IPS DF 4.7 (cell line): ENCODE measurements around the gene SLC27A1.

ENCODE experiments used
- DNase-seq: peaks from one replicate; pipeline ENCODE4 v3.0.0-alpha.2; 2013; ENCODE audit warnings: low spot score; ENCODE audit errors: extremely low read depth

Gene SLC27A1

DNA sequence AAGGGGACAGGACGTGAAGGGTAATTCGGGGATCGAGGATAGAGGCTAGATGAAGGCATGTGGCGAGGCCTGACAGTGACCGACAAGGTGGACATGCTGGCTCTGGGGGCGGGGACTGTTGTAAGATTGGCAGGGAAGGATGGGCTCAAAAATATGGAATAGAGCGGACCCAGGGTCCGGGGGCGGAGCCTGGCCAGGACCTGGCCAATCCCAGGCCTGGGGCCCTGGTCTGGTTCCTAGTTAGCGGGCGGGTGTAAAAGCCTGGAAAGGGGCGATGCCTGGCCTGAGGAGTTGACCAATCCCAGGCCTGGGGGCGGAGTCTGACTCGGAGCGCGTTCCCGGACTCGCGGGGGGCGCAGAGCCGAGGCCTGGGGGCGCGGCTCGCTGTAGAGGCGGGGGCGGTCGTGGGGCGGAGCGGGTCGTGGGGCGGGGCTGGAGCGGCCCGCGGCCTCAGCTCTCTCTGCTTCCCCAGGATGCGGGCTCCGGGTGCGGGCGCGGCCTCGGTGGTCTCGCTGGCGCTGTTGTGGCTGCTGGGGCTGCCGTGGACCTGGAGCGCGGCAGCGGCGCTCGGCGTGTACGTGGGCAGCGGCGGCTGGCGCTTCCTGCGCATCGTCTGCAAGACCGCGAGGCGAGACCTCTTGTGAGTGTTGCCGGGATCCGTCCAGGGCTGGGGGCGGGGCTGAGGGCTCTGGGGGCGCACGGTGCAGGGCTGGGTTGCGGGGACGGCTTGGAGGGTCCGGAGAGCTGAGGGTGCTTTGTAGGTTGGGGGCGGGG lies at the start of gene SLC27A1:
TSS of gene SLC27A1 (plus strand) at position 457 of the 774 bp plus-strand sequence. CDS start at position 474, 17 bp downstream.
- DNase-seq, result no peak

DNA sequence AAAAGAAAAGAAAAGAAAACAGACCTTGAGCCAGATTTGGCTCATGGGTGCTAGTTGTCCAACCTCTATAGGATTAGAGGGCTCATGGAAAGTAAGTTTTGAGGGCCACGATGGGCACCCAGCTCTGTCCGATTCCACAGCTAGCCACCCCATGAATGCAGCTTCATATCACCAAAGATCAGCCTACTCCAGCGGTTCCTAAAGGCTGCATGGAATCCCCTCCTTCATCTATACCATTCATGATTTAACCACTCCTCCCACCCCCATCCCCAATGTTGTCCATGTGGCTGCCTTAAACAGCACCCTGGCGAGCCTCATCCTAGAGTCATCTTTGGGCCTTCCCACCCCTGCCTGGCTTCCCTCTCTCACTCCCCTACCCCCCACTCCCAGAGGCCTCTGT lies 48.4 kb upstream of the SLC27A1 start:
- DNase-seq, result no peak

DNA sequence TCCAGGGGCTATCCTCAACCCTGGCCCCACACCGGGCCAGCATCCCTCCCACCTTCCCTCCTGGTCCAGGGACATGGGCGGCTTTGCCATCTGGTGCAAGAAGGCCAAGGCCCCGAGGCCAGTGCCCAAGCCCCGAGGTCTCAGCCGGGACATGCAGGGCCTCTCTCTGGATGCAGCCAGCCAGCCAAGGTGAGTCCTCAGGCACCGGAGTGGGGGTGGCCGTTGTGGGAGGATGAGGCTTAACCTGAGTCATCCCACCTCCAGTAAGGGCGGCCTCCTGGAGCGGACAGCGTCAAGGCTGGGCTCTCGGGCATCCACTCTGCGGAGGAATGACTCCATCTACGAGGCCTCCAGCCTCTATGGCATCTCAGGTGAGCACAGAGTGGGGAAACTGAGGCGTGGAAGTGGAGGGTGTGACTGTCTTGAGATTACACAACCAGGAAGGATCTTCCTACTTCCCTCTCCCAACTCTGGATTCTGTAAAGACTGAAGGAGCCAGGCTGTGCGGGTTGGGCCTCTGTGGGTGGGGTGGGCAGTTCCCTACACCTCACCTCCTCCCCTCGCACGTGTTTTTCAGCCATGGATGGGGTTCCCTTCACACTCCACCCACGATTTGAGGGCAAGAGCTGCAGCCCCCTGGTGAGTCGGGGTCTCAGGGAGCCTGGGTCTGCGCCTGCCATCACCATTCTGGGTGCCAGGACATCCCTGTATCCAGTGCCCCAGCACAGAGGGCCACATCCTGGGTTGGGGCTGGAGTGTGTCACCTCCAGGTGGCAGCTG lies 46.7 kb upstream of the SLC27A1 start:
- DNase-seq, result no peak

DNA sequence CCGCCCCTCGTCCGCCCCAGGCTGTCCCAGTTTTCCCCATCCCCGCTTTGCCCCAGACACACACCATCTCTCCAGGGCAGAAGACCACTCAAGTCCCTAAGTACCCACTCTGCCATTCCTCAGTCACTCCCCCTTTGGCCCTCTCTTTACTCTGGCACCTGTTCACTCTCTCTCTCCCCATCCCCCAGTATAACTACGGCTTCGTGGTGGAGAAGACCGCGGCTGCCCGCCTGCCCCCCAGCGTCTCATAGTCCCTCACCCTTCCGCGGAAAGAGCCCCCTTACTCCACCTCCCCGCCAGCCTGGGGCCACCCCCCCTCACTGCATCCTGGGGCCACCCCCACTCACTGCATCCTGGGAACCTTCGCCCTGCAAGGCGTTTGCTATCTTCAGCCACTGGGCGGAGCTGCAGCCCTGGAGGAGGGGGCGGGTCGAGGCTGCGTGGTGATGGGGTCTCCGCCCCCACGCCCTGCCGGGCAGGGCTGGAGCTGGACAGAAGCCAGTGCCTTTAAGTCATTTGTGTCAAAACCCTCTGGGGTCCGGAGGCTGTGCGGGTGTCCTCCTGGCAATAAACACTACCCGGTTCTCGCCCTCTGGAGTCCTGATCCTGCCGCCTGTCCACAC lies 45.5 kb upstream of the SLC27A1 start:
- no peak for DNase-seq

DNA sequence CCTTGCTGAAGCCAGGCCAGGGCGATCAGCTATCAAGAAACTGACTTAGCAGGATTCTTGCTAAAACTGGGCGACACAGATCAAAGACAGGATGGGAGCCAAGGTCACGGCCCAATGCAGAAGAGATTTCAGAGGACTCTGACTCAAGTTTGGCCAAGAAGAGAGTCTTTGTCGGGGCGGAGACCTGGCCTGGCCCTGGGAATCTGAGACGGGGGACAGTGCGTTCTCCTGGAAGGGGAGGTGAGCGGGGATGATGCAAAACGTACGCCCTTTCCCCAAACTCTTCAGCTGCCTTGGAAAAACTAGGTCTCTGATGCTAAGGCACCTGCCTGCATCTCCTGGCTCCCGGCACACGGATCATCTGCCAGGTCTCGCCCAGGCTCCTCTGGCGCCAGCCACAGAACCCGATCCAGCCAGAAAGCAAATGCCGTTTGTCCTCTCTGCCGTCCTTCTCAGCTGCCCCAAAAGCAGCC lies 40.6 kb upstream of the SLC27A1 start:
- no peak for DNase-seq

DNA sequence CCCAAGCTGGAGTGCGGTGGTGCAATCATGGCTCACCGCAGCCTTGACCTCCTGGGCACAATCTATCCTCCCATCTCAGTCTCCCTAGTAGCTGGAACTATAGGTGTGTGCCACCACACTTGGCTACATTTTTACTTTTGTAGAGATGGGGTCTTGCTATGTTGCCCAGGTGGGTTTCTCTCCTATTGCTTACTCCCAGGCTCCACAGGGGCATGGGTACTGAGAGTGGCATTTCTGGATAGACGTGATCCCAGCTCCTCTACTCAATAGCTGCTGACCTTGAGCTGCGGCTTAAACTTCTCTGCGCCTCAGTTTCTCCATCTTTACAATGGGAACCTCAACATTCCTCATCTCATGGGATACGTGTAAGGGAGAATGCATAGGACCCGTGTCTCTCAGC lies 38.9 kb upstream of the SLC27A1 start:
- DNase-seq, result no peak

DNA sequence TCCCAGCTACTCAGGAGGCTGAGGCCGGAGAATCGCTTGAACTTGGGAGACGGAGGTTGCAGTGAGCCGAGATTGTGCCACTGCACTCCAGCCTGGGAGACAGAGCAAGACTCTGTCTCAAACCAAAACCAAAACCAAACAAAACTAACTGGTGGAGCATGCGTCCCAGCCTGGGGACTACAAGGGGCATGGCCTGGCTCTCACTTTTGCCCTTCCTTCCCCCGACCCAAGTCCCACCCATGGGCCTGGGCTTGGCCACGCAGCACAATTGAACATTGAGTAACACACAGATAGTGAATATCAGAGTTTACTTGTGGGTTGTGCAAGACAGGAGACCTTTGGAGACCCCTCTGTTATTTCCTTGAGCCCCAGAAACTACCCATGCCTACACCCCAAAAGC lies 35.1 kb upstream of the SLC27A1 start:
- DNase-seq, result no peak

DNA sequence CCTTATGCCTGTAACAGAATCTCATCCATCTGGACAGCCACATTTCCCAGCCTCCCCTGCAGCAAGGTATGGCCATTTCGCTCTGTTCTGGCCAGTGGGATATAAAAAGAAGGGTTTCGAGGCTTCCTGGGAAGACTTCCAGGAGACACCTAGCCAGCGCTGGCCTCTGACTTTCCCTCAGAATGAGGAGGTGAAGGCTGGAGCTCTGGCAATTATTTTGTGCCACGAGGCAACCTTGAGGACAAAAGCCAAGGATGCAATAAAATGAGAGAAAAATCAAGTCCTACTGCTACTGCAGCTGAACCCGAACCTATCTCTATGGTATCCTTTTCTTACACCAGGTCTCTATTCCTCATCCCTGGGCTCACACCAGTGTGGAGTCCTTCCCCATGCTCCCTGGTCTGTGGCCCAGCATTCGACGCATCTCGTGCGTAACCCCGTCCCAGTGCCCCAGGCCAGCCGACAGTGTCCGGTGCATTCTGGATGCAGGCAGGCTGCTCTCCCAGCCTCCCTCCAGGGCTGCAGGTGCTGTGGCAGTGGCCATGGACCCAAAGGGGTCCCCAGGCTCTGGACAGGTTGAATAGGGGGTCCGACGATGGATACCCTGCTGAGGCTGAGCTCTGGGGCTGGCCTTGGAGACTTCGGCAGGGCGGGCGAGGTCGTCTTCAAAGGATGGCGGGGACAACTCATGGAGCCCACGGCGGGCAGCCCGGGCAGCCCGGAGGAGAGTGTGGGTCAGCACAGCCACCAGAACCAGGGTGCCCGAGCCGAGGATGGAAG lies 34.0 kb upstream of the SLC27A1 start:
- no peak for DNase-seq

DNA sequence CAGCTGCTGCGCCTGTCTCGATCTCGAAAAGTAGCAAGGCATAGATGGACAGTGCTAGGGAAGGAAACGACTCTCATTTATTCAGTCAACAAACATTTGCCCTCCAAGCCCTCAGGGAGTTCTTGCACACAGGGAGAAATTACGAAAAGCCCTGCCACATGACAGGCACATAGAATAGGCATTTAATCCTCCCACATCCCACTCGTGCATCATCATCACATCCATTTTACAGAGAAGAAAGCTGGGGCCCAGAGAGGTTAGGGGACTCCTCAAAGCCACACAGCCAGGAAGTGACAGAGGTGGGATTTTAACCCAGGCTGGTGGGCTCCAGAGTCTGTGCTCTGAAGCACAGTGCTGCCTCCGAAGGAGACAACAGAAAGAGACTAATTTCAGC lies 33.5 kb upstream of the SLC27A1 start:
- no peak for DNase-seq

DNA sequence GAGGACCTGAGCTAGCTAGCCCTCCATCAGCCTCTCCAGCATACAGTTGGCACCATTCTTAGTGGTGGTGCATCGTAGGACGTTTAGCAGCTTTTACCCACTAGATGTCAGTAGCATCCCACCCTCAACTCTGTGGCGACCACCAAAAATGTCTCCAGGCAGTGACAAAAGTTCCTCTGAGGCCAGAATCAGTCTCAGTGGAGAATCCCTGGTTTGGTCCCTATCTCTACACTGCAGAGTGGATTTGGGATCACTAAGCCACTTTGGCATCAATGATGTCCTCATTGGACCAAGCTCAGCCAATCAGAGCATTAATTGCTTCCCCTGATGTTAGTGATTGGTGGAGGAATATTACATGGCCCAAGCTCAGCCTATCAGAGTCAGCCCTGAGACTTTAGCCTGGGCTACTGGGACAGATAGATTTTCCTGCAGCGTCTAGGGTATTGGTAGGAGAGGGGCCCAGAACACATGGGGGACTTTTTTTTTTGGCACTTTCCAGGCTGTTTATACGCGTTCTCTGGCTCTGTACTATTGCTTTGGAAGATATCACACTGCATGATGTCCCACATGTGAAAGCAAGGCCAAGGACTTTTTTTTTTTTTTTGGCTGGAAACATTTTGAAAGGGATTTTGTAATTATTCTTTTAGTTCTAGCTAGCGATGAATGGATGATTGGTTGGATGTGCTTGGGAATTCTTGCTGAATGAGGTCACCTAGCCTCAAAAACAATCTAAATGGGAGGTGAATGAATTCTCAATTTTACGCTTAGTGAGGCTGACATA lies 28.9 kb upstream of the SLC27A1 start:
- DNase-seq, result no peak

DNA sequence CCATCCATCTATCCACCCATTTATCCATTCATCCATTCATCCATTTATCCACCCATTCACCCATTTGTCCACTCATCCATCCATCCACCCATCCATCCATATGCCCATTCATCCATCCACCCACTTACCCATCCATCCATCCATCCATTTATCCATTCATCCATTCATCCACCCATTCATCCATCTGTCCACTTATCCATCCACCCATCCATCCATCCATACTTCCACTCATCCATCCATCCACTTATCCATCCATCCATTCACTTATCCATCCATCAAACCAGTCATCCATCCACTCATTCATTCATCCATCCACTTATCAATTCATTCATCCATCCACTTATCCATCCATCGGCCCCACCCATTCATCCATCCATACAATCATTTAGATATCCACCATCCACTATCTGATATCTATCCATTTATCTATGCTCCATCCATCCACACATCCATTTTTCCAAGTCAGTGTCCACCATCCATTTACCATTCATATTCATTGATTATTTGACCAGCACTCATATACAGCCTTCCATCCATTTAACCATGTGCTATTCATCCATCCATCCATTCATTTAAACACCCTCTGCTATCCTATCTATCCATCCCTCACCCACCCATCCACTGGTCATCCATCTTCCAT lies 24.7 kb upstream of the SLC27A1 start:
- no peak for DNase-seq

DNA sequence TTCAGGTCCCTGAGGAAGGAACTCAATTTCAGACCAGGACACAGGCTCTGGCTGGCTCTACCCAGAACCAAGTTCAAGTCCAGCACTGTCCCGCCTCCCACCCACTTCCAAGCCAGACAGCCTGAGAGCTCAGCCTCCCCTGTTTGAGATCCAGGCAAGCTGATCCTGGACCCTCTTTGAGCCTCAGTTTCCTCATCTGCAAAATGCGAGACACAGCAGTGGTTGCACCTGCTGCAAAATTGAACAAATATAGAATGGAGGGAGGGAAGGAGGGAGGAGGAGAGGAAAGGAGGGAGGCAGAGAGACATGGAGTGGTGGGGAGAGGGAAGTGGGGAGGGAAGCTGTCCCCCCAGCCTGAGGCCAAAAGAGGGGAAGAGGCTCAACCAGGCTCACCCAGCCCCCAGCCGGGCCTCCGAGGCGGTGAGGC lies 22.6 kb upstream of the SLC27A1 start:
- DNase-seq, result no peak

DNA sequence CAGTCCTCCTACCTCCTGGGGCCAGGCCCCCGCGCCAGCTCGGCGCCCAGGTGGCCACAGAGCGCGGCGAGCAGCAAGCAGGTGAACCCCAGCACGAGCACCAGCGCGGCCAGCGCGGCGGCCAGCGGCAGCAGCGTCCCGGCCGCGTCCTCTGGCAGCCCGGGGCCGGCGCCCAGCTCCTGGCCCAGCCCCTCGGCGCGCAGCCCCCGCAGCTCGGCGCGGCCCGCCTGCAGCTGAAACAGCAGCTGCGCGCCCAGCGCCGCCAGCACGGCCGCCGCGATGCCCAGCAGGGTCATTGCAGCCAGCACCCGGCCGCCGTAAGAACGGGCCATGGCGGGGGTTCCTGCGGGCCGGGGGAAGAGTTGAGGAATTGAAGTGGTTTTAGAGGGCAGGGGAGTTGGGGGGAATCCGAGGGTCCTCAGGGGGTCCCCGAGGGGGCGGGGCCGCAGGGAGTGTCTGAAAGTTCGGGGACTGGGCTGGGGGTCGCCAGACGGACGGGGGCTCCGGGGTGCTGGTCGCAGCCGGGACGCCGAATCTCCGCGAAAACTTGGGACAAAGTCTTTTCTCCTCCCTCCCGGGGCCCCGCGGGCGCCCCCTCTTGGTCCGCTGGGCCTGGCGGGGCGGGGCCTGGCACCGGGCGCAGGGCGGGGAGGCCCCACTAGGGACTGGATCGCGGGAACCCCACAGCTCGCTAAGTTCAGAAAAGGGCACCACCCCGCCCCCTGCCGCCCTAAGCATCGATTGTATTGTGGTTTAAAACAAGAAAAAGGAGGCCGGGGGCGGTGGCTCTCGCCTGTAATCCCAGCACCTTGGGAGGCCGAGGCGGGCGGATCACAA lies 22.0 kb upstream of the SLC27A1 start, which contains the start of gene TMEM221:
TSS of gene TMEM221 (minus strand) at position 538 of the 837 bp plus-strand sequence. CDS start at position 332, 206 bp downstream.
- DNase-seq, result no peak

DNA sequence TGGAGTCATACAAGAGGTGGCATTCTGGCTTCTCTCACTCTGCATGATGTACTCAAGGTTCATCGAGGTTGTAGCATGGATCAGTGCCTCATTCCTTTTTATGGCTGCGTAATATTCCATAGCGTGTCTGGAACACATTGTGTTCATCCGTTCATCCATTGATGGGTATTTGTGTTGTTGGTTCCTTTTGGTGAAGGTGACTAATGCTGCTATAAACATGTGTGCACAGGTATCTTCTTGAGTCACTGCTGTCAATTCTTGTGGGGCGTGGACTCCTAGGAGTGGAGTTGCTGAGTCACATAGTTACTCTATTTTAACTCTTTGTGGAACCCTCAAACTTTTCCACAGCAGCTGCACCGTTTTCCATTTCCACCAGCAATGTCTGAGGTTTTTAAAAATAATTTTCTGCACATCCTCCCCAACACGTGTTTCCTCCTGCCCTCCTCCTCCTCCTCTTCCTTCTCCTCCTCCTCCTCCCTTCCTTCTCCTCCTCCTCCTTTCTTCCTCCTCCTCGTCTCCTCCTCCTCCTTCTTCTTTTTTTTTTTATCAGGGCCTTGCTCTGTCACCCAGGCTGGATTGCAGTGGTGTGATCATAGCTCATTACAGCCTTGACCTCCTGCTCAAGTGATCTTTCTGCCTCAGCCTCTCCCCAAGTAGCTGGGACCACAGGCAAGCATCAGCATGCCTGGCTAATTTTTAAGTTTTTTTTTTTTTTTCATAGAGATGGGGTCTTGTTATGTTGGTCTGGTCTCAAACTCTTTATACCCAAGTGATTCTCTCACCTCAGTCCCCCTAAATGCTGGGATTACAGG lies 19.9 kb upstream of the SLC27A1 start:
- no peak for DNase-seq

DNA sequence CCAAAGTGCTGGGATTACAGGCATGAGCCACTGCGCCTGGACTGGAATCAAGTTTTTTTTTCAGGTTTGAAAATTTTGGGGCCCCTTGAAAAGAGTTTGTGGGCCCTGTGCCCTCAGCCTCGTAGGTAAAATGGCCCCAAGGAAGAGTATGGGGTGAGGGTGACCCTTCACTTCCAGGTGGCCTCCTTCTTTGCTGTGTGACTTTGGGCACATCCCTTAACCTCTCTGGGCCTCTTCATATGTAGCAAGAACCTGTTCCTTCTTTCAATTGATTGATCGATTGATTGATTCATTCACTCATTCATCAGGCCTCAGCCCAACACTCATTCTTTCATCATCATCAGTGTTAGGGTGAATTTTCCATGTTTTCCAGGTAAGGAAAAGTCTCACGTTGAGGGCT lies 18.5 kb upstream of the SLC27A1 start:
- DNase-seq, result no peak

DNA sequence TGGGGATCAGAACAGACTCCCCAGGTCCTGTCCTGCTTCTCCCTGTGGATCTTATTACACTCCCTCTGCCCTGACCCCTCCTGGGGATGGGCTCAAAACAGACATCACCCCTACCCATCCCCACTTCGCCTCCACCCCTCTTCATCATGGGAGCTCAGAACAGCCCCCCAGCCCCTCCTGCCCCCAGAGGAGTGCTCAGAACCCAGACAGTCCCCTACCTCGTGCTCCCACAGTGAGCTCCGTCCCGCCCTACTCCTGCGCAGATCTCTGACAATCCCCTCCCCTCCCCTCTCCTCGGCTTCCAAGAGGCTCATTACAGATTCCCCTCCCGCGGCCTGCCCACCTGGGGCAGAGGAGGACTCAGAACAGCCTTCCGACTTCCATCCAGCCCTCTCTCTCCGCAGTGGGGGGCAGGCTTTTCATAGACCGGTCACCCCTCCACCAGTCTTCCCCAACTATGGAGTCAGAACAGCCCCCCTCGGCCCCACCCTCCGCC lies 15.7 kb upstream of the SLC27A1 start:
- DNase-seq, result no peak

DNA sequence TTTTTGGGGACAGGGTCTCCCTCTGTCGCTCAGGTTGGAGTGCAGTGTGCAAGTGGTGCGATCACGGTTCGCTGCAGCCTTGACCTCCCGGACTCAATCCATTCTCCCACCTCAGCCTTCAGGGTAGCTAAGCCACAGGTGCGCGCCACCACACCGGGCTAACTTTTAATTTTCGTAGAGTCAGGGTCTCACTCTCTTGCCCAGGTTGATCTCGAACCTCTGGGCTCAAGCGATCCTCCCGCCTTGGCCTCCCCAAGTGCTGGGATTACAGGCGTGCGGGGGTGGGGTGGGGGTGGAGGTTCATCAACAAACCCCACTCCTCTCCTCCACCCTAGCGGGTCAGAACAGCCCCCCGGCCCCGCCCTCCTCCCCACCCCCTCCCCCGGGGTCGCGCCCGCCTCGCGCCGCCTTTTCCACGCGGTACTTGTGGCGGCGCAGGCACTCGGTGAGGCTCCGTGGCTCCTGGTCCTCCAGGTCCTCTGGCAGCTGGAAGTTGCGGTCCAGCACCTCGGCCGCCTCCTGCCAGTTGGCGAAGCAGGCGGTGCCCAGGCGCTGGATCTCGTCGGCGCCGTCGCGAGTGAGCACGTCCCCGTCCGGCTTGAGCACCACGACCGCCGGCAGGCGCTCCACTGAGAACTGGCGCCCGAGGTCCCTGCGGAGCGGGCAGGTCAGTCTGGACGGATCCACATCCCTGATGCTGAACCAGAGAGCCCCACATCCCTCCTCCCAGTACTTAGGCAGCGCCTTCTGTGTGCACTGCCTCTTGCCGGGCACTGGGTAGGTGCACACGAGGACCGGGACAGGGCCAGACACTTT lies 14.8 kb upstream of the SLC27A1 start:
- no peak for DNase-seq
